ENCODE results near the gene KRT7.

The KRT7 gene

DNA sequence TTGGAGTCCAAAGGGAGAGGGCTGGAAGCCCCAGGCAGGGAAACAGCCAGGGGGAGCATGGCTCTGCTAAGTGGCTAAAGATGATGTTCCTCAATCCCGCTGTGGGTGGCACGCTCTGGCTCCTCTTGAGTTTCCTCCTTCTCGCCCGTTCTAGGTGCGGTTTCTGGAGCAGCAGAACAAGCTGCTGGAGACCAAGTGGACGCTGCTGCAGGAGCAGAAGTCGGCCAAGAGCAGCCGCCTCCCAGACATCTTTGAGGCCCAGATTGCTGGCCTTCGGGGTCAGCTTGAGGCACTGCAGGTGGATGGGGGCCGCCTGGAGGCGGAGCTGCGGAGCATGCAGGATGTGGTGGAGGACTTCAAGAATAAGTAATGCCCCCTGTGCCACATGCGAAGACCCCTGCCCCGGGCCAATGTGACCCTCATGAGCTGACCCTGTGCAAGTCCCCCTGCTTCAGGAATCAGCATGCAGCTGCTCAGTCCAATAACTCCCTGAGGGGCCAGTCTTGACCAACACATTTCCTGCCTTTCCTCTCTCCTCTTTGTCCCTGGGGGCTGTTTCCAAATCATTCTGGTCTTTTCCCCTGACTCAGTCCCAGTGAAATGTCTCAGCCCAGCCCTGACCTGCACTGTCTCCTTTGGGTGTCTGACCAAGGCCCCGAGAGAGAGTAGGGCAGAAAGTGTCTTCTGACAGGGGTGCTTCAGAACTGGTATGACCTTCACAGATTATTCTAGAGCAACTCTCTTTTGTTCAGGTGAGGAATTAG, 2.1 kb downstream of the KRT7 start:
- DNase-seq (ENCODE audit: low spot score) (peak; percentile 42), ATAC-seq (ENCODE audit: low read depth) (no peak)
- no peak for TF ChIP-seq CTCF (IDR thresholded peaks at IDR 0.05; ENCODE audit: poor library complexity, severe bottlenecking)
- H3K27me3 ChIP-seq (ENCODE audit: insufficient read depth, poor library complexity, severe bottlenecking), result no peaks in the 10 kb centered on the region
- H3K4me3 ChIP-seq (ENCODE audit: severe bottlenecking), result peak overlapping the region; percentile 94
- H3K36me3 ChIP-seq (ENCODE audit: low read depth), result peaks cover 71% of the 10 kb centered on the region
- H3K9me3 ChIP-seq (ENCODE audit: severe bottlenecking), result no peaks in the 10 kb centered on the region
- H3K4me1 ChIP-seq (ENCODE audit: insufficient read depth, poor library complexity, severe bottlenecking), result peaks cover 62% of the 10 kb centered on the region
- H3K27ac ChIP-seq (ENCODE audit: poor library complexity, severe bottlenecking), result peak overlapping the region; percentile 99

DNA sequence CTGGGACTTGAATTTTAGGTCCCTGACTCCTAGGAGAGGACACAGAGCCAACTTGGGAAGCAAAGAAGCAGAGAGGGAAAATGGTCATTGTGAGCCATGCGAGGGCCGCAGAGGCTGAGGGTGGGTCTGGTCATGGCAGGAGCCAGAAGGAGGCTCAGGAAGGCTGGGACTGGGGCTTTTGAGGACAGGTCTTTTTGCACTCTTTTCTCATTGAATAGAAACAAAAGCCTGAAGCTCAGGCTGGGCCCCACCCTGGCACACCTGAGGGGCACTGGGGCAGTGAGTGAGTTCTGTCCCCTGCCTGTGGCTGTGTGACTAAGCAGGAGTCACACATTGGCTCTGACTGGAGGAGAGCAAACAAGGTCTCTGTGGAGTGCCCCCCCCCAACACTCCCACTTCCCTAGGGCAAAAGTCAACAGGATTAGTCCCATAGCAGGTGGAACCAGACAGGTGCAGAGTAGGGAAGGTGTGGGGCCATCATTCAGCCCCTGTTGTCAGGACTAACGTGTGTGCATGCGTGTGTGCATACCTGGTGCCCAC, 2.8 kb downstream of the KRT7 start:
- Histone ChIP-seq H3K36me3 (ENCODE audit: low read depth) (peaks cover 76% of the 10 kb centered on the region), H3K27ac (ENCODE audit: poor library complexity, severe bottlenecking) (peak overlapping the region; percentile 99), H3K27me3 (ENCODE audit: insufficient read depth, poor library complexity, severe bottlenecking) (no peaks in the 10 kb centered on the region), H3K9me3 (ENCODE audit: severe bottlenecking) (no peaks in the 10 kb centered on the region), H3K4me1 (ENCODE audit: insufficient read depth, poor library complexity, severe bottlenecking) (peaks cover 58% of the 10 kb centered on the region), H3K4me3 (ENCODE audit: severe bottlenecking) (peak overlapping the region; percentile 94)
- ATAC-seq (ENCODE audit: low read depth) (no peak), DNase-seq (ENCODE audit: low spot score) (peak; percentile 41)
- no peak for TF ChIP-seq CTCF (IDR thresholded peaks at IDR 0.05; ENCODE audit: poor library complexity, severe bottlenecking)

DNA sequence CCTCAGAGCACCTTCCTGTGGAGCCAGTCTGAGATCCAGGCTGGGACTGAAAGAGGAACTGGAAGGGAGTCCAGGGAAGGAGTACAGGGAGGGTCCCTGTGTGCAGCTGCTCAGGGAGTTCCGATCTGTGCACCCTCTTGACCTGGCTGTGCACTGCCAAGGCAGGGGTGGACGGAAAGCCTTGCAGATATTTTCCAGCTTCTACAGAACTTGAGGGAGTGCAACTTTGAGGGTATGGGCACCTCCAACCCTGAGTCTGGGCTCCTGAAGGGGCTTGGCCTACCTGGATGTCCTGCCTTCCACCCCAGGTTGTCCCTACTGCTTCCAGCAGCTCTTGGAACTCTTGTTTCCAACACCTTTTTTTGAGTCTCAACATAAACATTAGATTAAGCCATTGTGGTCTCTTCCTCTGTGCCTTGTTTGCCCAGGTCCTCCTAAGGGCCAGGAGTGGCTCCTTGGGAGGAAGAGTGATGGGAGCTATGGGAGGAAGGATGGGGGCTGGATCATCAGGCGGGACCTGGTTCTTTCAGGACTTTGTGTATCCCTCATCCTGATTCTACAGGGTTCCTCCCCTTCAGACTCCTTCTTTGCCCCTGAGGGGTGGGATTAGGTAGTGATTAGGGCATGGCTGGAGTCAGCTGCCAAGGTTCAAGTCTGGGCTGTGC, 3.5 kb downstream of the KRT7 start:
- no peaks in the 10 kb centered on the region for H3K9me3 ChIP-seq (ENCODE audit: severe bottlenecking)
- H3K27ac ChIP-seq (ENCODE audit: poor library complexity, severe bottlenecking), result peak overlapping the region; percentile 99
- no peak for TF ChIP-seq CTCF (IDR thresholded peaks at IDR 0.05; ENCODE audit: poor library complexity, severe bottlenecking)
- H3K27me3 ChIP-seq (ENCODE audit: insufficient read depth, poor library complexity, severe bottlenecking), result no peaks in the 10 kb centered on the region
- no peak for ATAC-seq (ENCODE audit: low read depth)
- H3K4me3 ChIP-seq (ENCODE audit: severe bottlenecking), result no peak overlapping the region
- H3K36me3 ChIP-seq (ENCODE audit: low read depth), result peaks cover 82% of the 10 kb centered on the region
- peaks cover 58% of the 10 kb centered on the region for H3K4me1 ChIP-seq (ENCODE audit: insufficient read depth, poor library complexity, severe bottlenecking)
- DNase-seq (ENCODE audit: low spot score), result peak; percentile 26

DNA sequence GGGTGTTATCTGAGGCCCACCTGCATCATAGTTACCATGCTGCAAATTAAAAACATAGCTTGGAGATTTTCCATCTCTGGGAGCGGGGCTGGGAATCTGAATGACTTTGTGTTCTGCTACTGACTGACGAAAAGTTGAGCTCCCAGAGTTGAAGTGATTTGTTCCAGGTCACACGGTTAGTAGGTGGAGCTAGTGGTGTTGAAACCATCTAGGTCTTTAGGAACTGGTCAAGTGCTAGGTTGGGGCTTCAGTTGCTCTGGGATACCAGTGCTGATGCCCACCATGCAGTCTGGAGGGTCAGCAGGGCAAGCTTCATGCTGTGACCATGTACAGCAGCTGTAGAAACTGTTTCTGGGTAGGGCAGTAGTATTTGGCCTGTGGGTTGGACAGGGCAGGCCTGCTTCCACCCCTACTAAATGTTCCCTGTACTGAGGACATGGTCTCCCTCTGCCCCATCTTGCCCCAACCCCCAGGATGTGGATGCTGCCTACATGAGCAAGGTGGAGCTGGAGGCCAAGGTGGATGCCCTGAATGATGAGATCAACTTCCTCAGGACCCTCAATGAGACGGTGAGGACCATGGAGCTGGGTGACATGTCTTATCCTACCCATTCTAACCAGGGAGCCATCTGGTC, 5.3 kb downstream of the KRT7 start:
- Histone ChIP-seq H3K36me3 (ENCODE audit: low read depth) (peaks cover 98% of the 10 kb centered on the region), H3K27me3 (ENCODE audit: insufficient read depth, poor library complexity, severe bottlenecking) (no peaks in the 10 kb centered on the region), H3K9me3 (ENCODE audit: severe bottlenecking) (no peaks in the 10 kb centered on the region), H3K4me3 (ENCODE audit: severe bottlenecking) (no peak overlapping the region), H3K4me1 (ENCODE audit: insufficient read depth, poor library complexity, severe bottlenecking) (peaks cover 67% of the 10 kb centered on the region), H3K27ac (ENCODE audit: poor library complexity, severe bottlenecking) (peak overlapping the region; percentile 99)
- DNase-seq (ENCODE audit: low spot score) (no peak), ATAC-seq (ENCODE audit: low read depth) (peak; percentile 0; the same call in 1 of the 3 replicates)
- no peak for TF ChIP-seq CTCF (IDR thresholded peaks at IDR 0.05; ENCODE audit: poor library complexity, severe bottlenecking)
